Gastrocnemius medialis (tissue), 4 donors: ENCODE results near the gene ITIH1. TPM values are rescaled to one million over a fixed set of nuclear protein-coding genes. Genes with fewer than 3 reads are reported as not detected.

ENCODE experiments used
- ATAC-seq, 2 donors: fragments of 150-250 bp; one replicate each; pipeline ENCODE4 v1.9.1; 2016
- DNase-seq, 2 donors: peaks; one replicate each; pipeline ENCODE4 v3.0.0-alpha.2; 2019
- H3K27ac ChIP-seq, 4 donors: fragments of 200-600 bp; sonication (generic); 1 replicate in 1 of 4; 2 replicates in 3 of 4; pipeline ENCODE4 v1.5.1; 2016 to 2018; ENCODE audit warnings: mild to moderate bottlenecking in 2 of 4, moderate library complexity in 1 of 4
- H3K27me3 ChIP-seq, 3 donors: fragments of 200-600 bp; sonication (generic) in 2 of 3; 1 replicate in 1 of 3; 2 replicates in 2 of 3; pipeline versions ENCODE4 v1.5.1 to v1.6.0; 2016 to 2019; ENCODE audit warnings: mild to moderate bottlenecking in 1 of 3, moderate library complexity in 1 of 3
- H3K36me3 ChIP-seq, 2 donors: fragments of 200-600 bp; sonication (generic) in 1 of 2; one replicate each; pipeline ENCODE4 v1.5.1; 2017 to 2018
- H3K4me1 ChIP-seq, 2 donors: fragments of 200-600 bp; sonication (generic) in 1 of 2; one replicate each; pipeline ENCODE4 v1.5.1; 2016 to 2017; ENCODE audit warnings: mild to moderate bottlenecking in 2 of 2
- H3K4me3 ChIP-seq, 4 donors: fragments of 200-600 bp; sonication (generic) in 3 of 4; 1 replicate in 1 of 4; 2 replicates in 3 of 4; pipeline ENCODE4 v1.5.1; 2016 to 2019; ENCODE audit warnings: mild to moderate bottlenecking in 2 of 4
- H3K9me3 ChIP-seq, 3 donors: fragments of 200-600 bp; sonication (generic) in 2 of 3; 1 replicate in 1 of 3; 2 replicates in 2 of 3; pipeline ENCODE4 v1.5.1; 2016 to 2019
- CTCF ChIP-seq, 5 experiments: fragments of 450-650 bp in 3 of 5; fragments of 200-600 bp in 2 of 5; sonication (generic) in 2 of 5; IDR thresholded peaks in 4 of 5; conservative IDR thresholded peaks in 1 of 5; 1 replicate in 4 of 5; 2 replicates in 1 of 5; pipeline ENCODE4 v1.5.1; 2016 to 2019; ENCODE audit warnings: antibody characterized with exemption in 5 of 5, mild to moderate bottlenecking in 3 of 5, moderate library complexity in 3 of 5
- POLR2A ChIP-seq, 2 donors: fragments of 450-650 bp; IDR thresholded peaks; one replicate each; pipeline ENCODE4 v1.6.1; 2017; ENCODE audit warnings: antibody characterized with exemption in 2 of 2, mild to moderate bottlenecking in 2 of 2, moderate library complexity in 2 of 2
- in situ Hi-C, 4 donors: fragments of 200-750 bp; cut with MboI; loops; one replicate each; pipeline versions ENCODE4 v1.15.0 to v1.8.0; 2017; ENCODE audit warnings: low sequenced_read_pairs in 4 of 4
- intact Hi-C: fragments of 100-400 bp; cut with DNase I; formaldehyde crosslinking; loops from one replicate; pipeline ENCODE4 v1.15.1; 2023; ENCODE audit warnings: low total_unique reads
- total RNA-seq, 4 donors: library from RNA; depleted of rRNA; stranded (reverse); fragments of >200 nt; gene quantifications; one replicate each; pipeline versions ENCODE4 v1.1.0 to v1.2.3, GENCODE V29; 2016

Gene ITIH1
- total RNA-seq, 4 donors from 2014 or later: 0.72 to 2.1 TPM; not detected in 2

- in situ Hi-C loops: no loop called here
These were observed 61.8 kb downstream of the ITIH1 start for GRCh38 chr3:52839268-52839575.

GRCh38 chr3:52839892-52840545 lies 62.6 kb downstream of the ITIH1 start:
- Histone ChIP-seq H3K27me3 (no peaks in the 10 kb centered on the region), H3K4me3 (no peak overlapping the region), H3K4me1 (peaks cover 95 to 96% of the 10 kb centered on the region in 2 donors), H3K36me3 (no peaks in the 10 kb centered on the region), H3K9me3 (no peaks in the 10 kb centered on the region), H3K27ac (peak overlapping the region; percentile 96 to 98 (median 97))
- no peak for DNase-seq
- TF ChIP-seq POLR2A (IDR thresholded peaks at IDR 0.05) (no peak), CTCF (IDR thresholded peaks at IDR 0.05 in 4 of 5, conservative IDR thresholded peaks at IDR 0.05 in 1 of 5) (no peak)
- intact Hi-C loops (loop anchor here (5.0 to 10.0 kb wide), 3 partner anchors 385 to 897 kb away; partner anchors contain the start of genes NISCH, TNNC1 and TWF2), in situ Hi-C loops (no loop called here)
- ATAC-seq: no peak

More at GRCh38 chr3:52839268-52839575, 61.8 kb downstream of the ITIH1 start:
- no peaks in the 10 kb centered on the region for H3K27me3 ChIP-seq
- H3K36me3 ChIP-seq: no peaks in the 10 kb centered on the region
- no peak for DNase-seq
- peak overlapping the region; percentile 96 to 98 (median 97) for H3K27ac ChIP-seq
- H3K4me3 ChIP-seq: no peak overlapping the region
- intact Hi-C loops: no loop called here
- no peak for TF ChIP-seq POLR2A (IDR thresholded peaks at IDR 0.05)
- no peak for TF ChIP-seq CTCF (IDR thresholded peaks at IDR 0.05 in 4 of 5, conservative IDR thresholded peaks at IDR 0.05 in 1 of 5)
- H3K9me3 ChIP-seq: no peaks in the 10 kb centered on the region
- H3K4me1 ChIP-seq: peaks cover 87 to 94% of the 10 kb centered on the region in 2 donors
- ATAC-seq: no peak

- no peaks in the 10 kb centered on the region for H3K9me3 ChIP-seq
- in situ Hi-C loops: no loop called here
- H3K4me1 ChIP-seq: peaks cover 93 to 96% of the 10 kb centered on the region in 2 donors
- peak overlapping the region; percentile 96 to 98 (median 97) for H3K27ac ChIP-seq
- TF ChIP-seq CTCF (IDR thresholded peaks at IDR 0.05 in 4 of 5, conservative IDR thresholded peaks at IDR 0.05 in 1 of 5): no peak
- TF ChIP-seq POLR2A (IDR thresholded peaks at IDR 0.05): peak; percentile 51 to 80
- DNase-seq (peak; percentile 74 to 80), ATAC-seq (peak; percentile 47 to 67)
- intact Hi-C loops: loop anchor here (5.0 to 10.0 kb wide), 3 partner anchors 387 to 896 kb away; partner anchors contain the start of genes NISCH, TNNC1 and TWF2
- H3K27me3 ChIP-seq: no peaks in the 10 kb centered on the region
- no peaks in the 10 kb centered on the region for H3K36me3 ChIP-seq
- H3K4me3 ChIP-seq: peak overlapping the region in 3 of 4 donors; percentile 29 to 51 (median 39)
These were observed 64.0 kb downstream of the ITIH1 start for GRCh38 chr3:52841211-52841980.

Other genes starting within 250 kb of the ITIH1 start
- 10 to 100 TPM in 1 of 4 donors, 1 to 10 TPM in 3; 4.4 to 14.7 (median 8.1) TPM for gene NT5DC2, start 243.7 kb upstream of the ITIH1 start, total RNA-seq
- 10 to 100 TPM in 1 of 4 donors, 1 to 10 TPM in 1, under 1 TPM in 2; 0.31 to 26.1 (median 0.87) TPM for gene UQCC5, start 241.0 kb upstream of the ITIH1 start, total RNA-seq
- 10 to 100 TPM; 22.9 to 45.2 (median 27.5) TPM for gene PBRM1, start 91.7 kb upstream of the ITIH1 start, total RNA-seq
- gene GNL3, start 91.6 kb upstream of the ITIH1 start, total RNA-seq: 100 to 1,000 TPM in 1 of 4 donors, 10 to 100 TPM in 3; 67.6 to 108 (median 94.2) TPM
- gene GLT8D1, start 71.8 kb upstream of the ITIH1 start, total RNA-seq: 10 to 100 TPM; 15.6 to 39.6 (median 27.5) TPM
- gene SPCS1, start 71.5 kb upstream of the ITIH1 start, total RNA-seq: 100 to 1,000 TPM; 152 to 188 (median 162) TPM
- 10 to 100 TPM; 16.4 to 25.6 (median 22.4) TPM for gene NEK4, start 6.7 kb upstream of the ITIH1 start, total RNA-seq
- 1 to 10 TPM in 2 of 4 donors, under 1 TPM in 2; 0.66 to 3.1 (median 1.5) TPM for gene ITIH3, start 17.2 kb downstream of the ITIH1 start, total RNA-seq
- gene ITIH4, start 53.1 kb downstream of the ITIH1 start, total RNA-seq: 10 to 100 TPM in 3 of 4 donors, 1 to 10 TPM in 1; 3.5 to 20.4 (median 12.7) TPM
- 1,000 to 10,000 TPM in 1 of 4 donors, 100 to 1,000 TPM in 3; 218 to 2,149 (median 412) TPM for gene MUSTN1, start 57.4 kb downstream of the ITIH1 start, total RNA-seq
- 10 to 100 TPM; 20.6 to 64.6 (median 27.8) TPM for gene STIMATE, start 119.9 kb downstream of the ITIH1 start, total RNA-seq